Activated naive CD8-positive, alpha-beta T cell treated with anti-CD3 and anti-CD28 coated beads, Interleukin-2, amount 10 ng/mL, durations not matched to agents 7 days and 5 days (primary cell): ENCODE data around the gene CDKN2AIPNL. TPM values are rescaled to one million over a fixed set of nuclear protein-coding genes. Genes with fewer than 3 reads are reported as not detected.
"Not testable (repeated sequence)": the region's sequence is repeated elsewhere in the genome, so short reads cannot be mapped to it uniquely, and the experiment has no call there.

Experiments
- ATAC-seq: fragments of 150-1000 bp; cut with Tn5 transposase; one replicate; pipeline ENCODE4 v1.10.0; 2021; ENCODE audit warnings: low read depth, moderate library complexity
- POLR2A ChIA-PET: fragments of 350-600 bp; sonication (Branson Sonifier 250); formaldehyde crosslinking; loops from one replicate; lab custom pipeline; 2021; ENCODE audit warnings: antibody characterized with exemption; lab: Charles Lee
- DNase-seq: peaks from one replicate; pipeline ENCODE4 v3.0.0; 2021
- H3K27ac Mint-ChIP-seq: one replicate; pipeline ENCODE4 v1.8.0; 2022; ENCODE audit warnings: mild to moderate bottlenecking, mixed read lengths
- H3K27me3 Mint-ChIP-seq: one replicate; pipeline ENCODE4 v1.8.0; 2022; ENCODE audit warnings: mild to moderate bottlenecking, moderate library complexity, mixed read lengths
- H3K36me3 Mint-ChIP-seq: one replicate; pipeline ENCODE4 v1.8.0; 2021; ENCODE audit warnings: mild to moderate bottlenecking, mixed read lengths
- H3K4me1 Mint-ChIP-seq: one replicate; pipeline ENCODE4 v1.8.0; 2021; ENCODE audit warnings: mixed read lengths
- H3K4me3 Mint-ChIP-seq: one replicate; pipeline ENCODE4 v1.8.0; 2022; ENCODE audit warnings: mild to moderate bottlenecking, moderate library complexity, mixed read lengths
- H3K9me3 Mint-ChIP-seq: one replicate; pipeline ENCODE4 v1.8.0; 2021; ENCODE audit warnings: mixed read lengths
- total RNA-seq, 2 experiments: library from RNA; stranded (reverse); gene quantifications; one replicate each; pipeline ENCODE4 v1.2.3, GENCODE V29; 2021

CDKN2AIPNL gene
- total RNA-seq, 2 experiments from 2014 or later: 22.3 to 23.4 TPM

DNA sequence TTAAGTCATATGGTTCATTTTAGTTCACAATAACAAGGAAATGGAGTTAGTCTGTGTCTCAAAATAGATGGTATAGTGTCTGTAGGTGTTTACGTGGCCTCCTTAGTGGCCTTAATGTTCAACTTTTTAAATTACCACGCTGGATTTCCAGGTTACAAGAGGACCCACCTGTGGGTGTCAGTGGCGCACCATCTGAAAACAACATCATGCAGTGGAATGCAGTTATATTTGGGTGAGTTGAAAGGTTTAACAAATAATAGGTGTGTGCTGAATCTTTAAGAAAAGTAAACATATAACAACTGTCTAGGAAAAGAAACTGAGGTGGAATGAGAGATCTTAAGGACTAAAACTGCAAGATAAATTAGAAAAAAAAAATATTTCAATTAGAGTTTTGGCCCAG, 37.4 kb downstream of the CDKN2AIPNL start:
- POLR2A ChIA-PET: no interaction called here
- H3K4me1 Mint-ChIP-seq: peaks cover 29% of the 10 kb centered on the region
- H3K36me3 Mint-ChIP-seq: peaks cover 24% of the 10 kb centered on the region
- H3K27me3 Mint-ChIP-seq: no peaks in the 10 kb centered on the region
- no peak for DNase-seq
- no peak for ATAC-seq
- H3K27ac Mint-ChIP-seq: no peak overlapping the region
- H3K4me3 Mint-ChIP-seq: no peak overlapping the region
- H3K9me3 Mint-ChIP-seq: no peaks in the 10 kb centered on the region

DNA sequence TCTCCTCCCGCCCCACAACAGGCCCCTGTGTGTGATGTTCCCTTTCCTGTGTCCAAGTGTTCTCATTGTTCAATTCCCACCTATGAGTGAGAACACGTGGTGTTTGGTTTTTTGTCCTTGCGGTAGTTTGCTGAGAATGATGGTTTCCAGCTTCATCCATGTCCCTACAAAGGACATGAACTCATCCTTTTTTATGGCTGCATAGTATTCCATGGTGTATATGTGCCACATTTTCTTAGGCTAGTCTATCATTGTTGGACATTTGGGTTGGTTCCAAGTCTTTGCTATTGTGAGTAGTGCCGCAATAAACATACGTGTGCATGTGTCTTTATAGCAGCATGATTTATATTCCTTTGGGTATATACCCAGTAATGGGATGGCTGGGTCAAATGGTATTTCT, 38.0 kb downstream of the CDKN2AIPNL start:
- H3K27ac Mint-ChIP-seq, POLR2A ChIA-PET, H3K9me3 Mint-ChIP-seq, H3K27me3 Mint-ChIP-seq, ATAC-seq, DNase-seq: not testable (repeated sequence)
- peaks cover 22% of the 10 kb centered on the region for H3K36me3 Mint-ChIP-seq
- peaks cover 29% of the 10 kb centered on the region for H3K4me1 Mint-ChIP-seq
- H3K4me3 Mint-ChIP-seq: peak overlapping the region; percentile 30

DNA sequence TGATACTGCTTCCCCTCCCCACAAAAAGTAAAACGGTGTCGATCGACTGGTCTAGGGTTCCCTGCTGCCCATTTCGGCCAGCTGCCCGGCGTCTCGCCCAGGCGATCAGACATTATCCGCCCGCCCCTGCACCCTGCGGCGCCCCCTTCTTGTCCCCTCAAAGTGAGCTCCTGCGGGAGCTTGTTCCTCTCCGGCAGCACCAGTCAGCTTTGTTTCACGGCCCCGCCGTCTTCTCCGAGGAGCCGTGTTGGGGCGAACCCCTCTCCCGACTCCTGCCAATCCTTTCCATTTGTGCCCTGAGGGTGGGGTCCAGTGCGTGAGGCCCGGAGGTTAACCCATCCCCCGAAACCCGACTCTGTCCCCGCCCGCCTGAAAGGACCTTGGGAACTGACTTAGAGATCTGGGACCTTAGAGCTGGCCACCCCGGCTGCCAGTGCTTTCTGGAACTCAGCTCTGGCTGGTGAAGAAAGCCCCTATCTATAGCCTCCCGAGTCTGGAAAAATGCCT, 39.8 kb downstream of the CDKN2AIPNL start:
- POLR2A ChIA-PET: interaction anchor here (0.6 to 4.8 kb wide), 20 partner anchors 8 to 1410 kb away, joined by 3 to 46 read pairs (median 4); partner anchors contain the start of genes CDKN2AIPNL, JADE2, PCBD2 and PPP2CA
- peaks cover 21% of the 10 kb centered on the region for H3K36me3 Mint-ChIP-seq
- peak overlapping the region; percentile 99 for H3K27ac Mint-ChIP-seq
- DNase-seq: peak; percentile 66
- no peaks in the 10 kb centered on the region for H3K27me3 Mint-ChIP-seq
- H3K4me1 Mint-ChIP-seq: peaks cover 33% of the 10 kb centered on the region
- H3K4me3 Mint-ChIP-seq: peak overlapping the region; percentile 91
- ATAC-seq: no peak
- peaks cover 2% of the 10 kb centered on the region for H3K9me3 Mint-ChIP-seq

DNA sequence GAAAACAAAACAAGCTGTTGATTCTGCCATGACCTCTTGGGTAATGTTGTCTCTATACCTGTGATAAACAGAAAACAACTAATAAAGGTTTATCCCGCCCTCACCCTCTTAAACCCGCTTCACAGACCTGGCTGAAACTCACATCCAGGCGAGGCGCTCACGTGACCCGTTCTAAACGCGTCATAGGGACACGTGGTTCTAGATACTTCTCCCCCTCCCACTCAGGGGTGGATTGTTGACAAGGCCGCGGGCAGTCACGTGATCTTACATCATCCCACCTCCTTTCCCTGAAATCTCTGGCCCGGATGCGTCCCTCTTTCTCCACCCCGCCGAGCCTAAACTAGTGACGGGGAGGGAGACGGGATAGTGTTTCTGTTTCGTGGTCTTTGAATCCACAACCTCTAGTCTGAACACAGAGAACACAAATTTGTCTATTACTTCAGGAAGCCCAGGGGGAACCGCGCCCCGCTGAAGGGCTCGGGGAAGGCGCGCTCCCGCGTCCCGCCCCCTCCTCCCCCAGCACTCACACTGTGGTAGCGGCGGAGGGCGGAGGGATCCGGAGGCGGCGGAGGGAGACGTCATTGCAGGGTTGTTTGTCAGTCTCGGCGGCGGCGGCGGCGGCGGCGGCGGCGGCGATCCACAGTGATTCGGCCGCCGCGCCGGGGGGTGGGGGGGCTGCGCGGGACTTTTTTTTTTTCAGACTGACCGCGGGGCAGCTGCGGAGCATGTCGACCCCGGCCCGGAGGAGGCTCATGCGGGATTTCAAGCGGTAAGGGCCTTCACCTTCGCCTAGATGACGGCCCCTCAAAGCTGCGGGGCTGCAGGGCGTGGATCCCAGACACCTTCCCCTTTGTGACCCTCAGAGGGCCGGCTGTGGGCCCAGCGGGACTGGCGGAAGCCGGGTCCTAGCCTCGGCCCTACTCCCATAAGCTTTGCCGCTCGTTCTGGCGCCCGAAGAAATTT, 40.5 kb downstream of the CDKN2AIPNL start, which contains the start of gene UBE2B:
TSS of gene UBE2B (plus strand) at position 699 of the 963 bp plus-strand sequence. CDS start at position 726, 27 bp downstream.
- peak within 1 kb of the TSS; percentile 99 for H3K27ac Mint-ChIP-seq
- POLR2A ChIA-PET: interaction anchor here (0.6 to 4.8 kb wide), 21 partner anchors 9 to 1409 kb away, joined by 3 to 46 read pairs (median 4); partner anchors contain the start of genes CDKN2AIPNL, JADE2, PCBD2 and PPP2CA
- DNase-seq: peak; percentile 97
- no peaks in the 10 kb centered on the region for H3K27me3 Mint-ChIP-seq
- peaks cover 34% of the 10 kb centered on the region for H3K4me1 Mint-ChIP-seq
- H3K9me3 Mint-ChIP-seq: peaks cover 2% of the 10 kb centered on the region
- H3K4me3 Mint-ChIP-seq: peak within 1 kb of the TSS; percentile 91
- peaks cover 21% of the 10 kb centered on the region for H3K36me3 Mint-ChIP-seq
- peak; percentile 75 for ATAC-seq

DNA sequence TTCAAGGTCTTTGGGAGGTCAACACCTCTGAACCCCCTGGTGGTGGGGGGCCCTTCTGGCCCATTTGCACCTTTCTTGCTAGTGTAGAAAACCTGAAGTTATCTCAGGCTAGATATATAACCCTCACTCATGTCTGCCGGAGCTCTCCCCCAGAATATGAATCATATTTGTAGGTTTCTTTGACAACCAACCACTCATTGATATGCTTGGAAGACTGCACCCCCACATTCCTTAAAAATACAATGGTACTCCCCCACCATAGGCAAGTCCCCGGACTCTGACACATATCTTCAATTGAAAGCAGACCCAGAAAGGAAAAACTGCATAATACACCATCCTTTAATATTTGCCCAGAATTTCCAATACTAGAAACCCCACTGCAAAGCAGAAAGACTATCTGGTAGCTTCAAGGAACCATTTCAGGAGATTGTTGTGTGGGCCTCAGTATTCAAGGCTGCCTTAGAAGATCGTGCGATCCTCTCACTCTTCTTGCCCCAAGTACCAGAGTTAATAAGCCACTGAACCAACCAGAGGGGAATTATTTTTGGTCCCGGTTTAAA, 41.3 kb downstream of the CDKN2AIPNL start:
- Mint-ChIP-seq H3K4me1 (peaks cover 38% of the 10 kb centered on the region), H3K27me3 (no peaks in the 10 kb centered on the region), H3K9me3 (peaks cover 2% of the 10 kb centered on the region), H3K27ac (peak overlapping the region; percentile 99), H3K36me3 (peaks cover 18% of the 10 kb centered on the region), H3K4me3 (peak overlapping the region; percentile 91)
- ATAC-seq (peak; percentile 2), DNase-seq (no peak)
- POLR2A ChIA-PET: interaction anchor here (0.9 to 4.8 kb wide), 7 partner anchors 10 to 1408 kb away, joined by 3 to 46 read pairs (median 18); partner anchors contain the start of genes CDKN2AIPNL, JADE2 and PPP2CA

DNA sequence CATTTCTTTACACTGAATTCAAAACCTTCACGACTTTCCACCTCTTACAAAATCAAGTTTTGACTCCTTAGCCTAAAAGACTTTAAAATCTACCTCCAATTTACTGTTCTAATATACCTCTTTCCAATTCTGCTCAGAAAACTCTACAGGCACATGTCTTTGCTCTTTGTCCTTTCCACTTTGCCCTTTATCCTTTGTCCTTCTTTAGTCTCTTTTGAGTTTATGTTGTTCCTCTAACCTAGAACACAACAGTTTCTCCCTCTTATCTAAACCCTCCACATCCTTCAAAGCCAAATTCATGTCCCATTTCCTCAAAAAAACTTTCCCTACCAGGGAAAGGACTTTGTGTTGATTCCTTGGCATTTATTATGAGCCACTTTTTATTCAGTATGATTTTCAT, 46.1 kb downstream of the CDKN2AIPNL start:
- Mint-ChIP-seq H3K36me3 (peaks cover 10% of the 10 kb centered on the region), H3K27ac (no peak overlapping the region), H3K4me3 (no peak overlapping the region), H3K27me3 (no peaks in the 10 kb centered on the region), H3K9me3 (peaks cover 2% of the 10 kb centered on the region), H3K4me1 (peaks cover 17% of the 10 kb centered on the region)
- ATAC-seq: no peak
- DNase-seq: no peak
- POLR2A ChIA-PET: interaction anchor here (1.1 kb wide), 1 partner anchor 159 kb away, joined by 3 read pairs; no protein-coding TSS in a partner anchor

DNA sequence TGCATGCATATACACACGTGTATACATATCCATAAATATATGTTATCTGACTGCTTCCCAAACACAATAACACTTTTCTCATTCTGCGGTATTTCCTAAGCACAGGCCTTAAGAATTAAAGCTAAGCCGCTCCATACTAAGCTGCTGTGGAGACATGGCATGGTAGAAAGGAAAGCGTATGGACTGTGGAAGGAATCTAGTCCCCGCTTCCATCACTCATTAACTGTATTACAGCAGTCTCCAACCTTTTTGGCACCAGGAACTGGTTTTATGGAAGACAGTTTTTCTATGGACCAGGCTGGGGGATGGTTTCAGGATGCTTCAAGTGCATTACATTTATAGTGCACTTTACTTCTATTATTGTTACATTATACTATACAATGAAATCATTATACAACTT, 56.0 kb downstream of the CDKN2AIPNL start:
- no peaks in the 10 kb centered on the region for H3K36me3 Mint-ChIP-seq
- no peak overlapping the region for H3K27ac Mint-ChIP-seq
- H3K27me3 Mint-ChIP-seq: no peaks in the 10 kb centered on the region
- DNase-seq: no peak
- H3K4me1 Mint-ChIP-seq: peaks cover 2% of the 10 kb centered on the region
- POLR2A ChIA-PET: no interaction called here
- no peak for ATAC-seq
- no peak overlapping the region for H3K4me3 Mint-ChIP-seq
- H3K9me3 Mint-ChIP-seq: no peaks in the 10 kb centered on the region

Other genes with a start within 250 kb of the CDKN2AIPNL start
- gene SKP1, start 234.9 kb downstream of the CDKN2AIPNL start, total RNA-seq: 100 to 1,000 TPM; 193 to 206 TPM
- gene PPP2CA, start 185.8 kb downstream of the CDKN2AIPNL start, total RNA-seq: 100 to 1,000 TPM; 122 to 129 TPM
- 1 to 10 TPM; 1.2 to 1.9 TPM for gene CDKL3, start 44.7 kb downstream of the CDKN2AIPNL start, total RNA-seq
- 100 to 1,000 TPM in 1 of 2 experiments, 10 to 100 TPM in 1; 98.5 to 101 TPM for gene UBE2B, start 40.3 kb downstream of the CDKN2AIPNL start, total RNA-seq
- 100 to 1,000 TPM; 142 to 161 TPM for gene JADE2, start 113.8 kb upstream of the CDKN2AIPNL start, total RNA-seq
- gene SAR1B, start 220.9 kb upstream of the CDKN2AIPNL start, total RNA-seq: 10 to 100 TPM; 42.8 to 48.2 TPM
- gene SEC24A, start 236.9 kb upstream of the CDKN2AIPNL start, total RNA-seq: 10 to 100 TPM; 20.5 to 20.6 TPM